Naive thymus-derived CD4-positive, alpha-beta T cell (primary cell): ENCODE measurements around the gene EFHC2. TPM values are rescaled to one million over a fixed set of nuclear protein-coding genes. Genes with fewer than 3 reads are reported as not detected.

Experiments used
- ATAC-seq: fragments of 150-1000 bp; cut with Tn5 transposase; 2 replicates; pipeline ENCODE4 v1.10.0; 2021; ENCODE audit warnings: mild to moderate bottlenecking, moderate library complexity
- CTCF ChIA-PET: fragments of 350-600 bp; sonication (Branson Sonifier 250); formaldehyde crosslinking; loops from one replicate; lab custom pipeline; 2021; ENCODE audit warnings: antibody characterized with exemption; lab: Charles Lee
- POLR2A ChIA-PET: fragments of 350-600 bp; sonication (Branson Sonifier 250); formaldehyde crosslinking; loops from one replicate; lab custom pipeline; 2021; ENCODE audit warnings: antibody characterized with exemption, inconsistent platforms; lab: Charles Lee
- DNase-seq, 9 donors: peaks; one replicate each; pipeline versions ENCODE4 v3.0.0 to v3.0.0-alpha.2; 2020 to 2022; ENCODE audit warnings: mixed read lengths in 1 of 9
- H3K27ac ChIP-seq: one replicate; pipeline ENCODE4 v1.7.0; 2013; ENCODE audit warnings: mild to moderate bottlenecking, low read depth, low read length, moderate library complexity
- H3K27me3 ChIP-seq, 2 donors: one replicate each; pipeline ENCODE4 v1.7.0; 2013; ENCODE audit warnings: low read length in 2 of 2, mild to moderate bottlenecking in 2 of 2, moderate library complexity in 2 of 2; ENCODE audit not compliant: control insufficient read depth in 2 of 2, insufficient read depth in 2 of 2
- H3K36me3 ChIP-seq, 3 experiments: 1 replicate in 2 of 3; 2 replicates in 1 of 3; pipeline ENCODE4 v1.7.0; 2013; ENCODE audit warnings: low read length in 3 of 3, mild to moderate bottlenecking in 3 of 3, moderate library complexity in 1 of 3; ENCODE audit not compliant: insufficient read depth in 3 of 3, control insufficient read depth in 2 of 3
- H3K4me1 ChIP-seq, 2 donors: one replicate each; pipeline ENCODE4 v1.7.0; 2013; ENCODE audit warnings: low read length in 2 of 2, mild to moderate bottlenecking in 2 of 2, moderate library complexity in 1 of 2; ENCODE audit not compliant: control insufficient read depth in 2 of 2, insufficient read depth in 2 of 2
- H3K4me3 ChIP-seq: 2 replicates; pipeline ENCODE4 v1.7.0; 2013; ENCODE audit warnings: mild to moderate bottlenecking, low read length
- H3K9me3 ChIP-seq, 3 experiments: 1 replicate in 2 of 3; 2 replicates in 1 of 3; pipeline ENCODE4 v1.7.0; 2013; ENCODE audit warnings: low read length in 3 of 3; ENCODE audit not compliant: control insufficient read depth in 2 of 3
- H3K27ac Mint-ChIP-seq, 9 donors: one replicate each; pipeline ENCODE4 v1.8.0; 2020 to 2022; ENCODE audit warnings: mixed read lengths in 9 of 9, mild to moderate bottlenecking in 8 of 9, moderate library complexity in 5 of 9, inconsistent platforms in 2 of 9
- H3K27me3 Mint-ChIP-seq, 5 donors: one replicate each; pipeline ENCODE4 v1.8.0; 2021 to 2022; ENCODE audit warnings: mixed read lengths in 5 of 5, mild to moderate bottlenecking in 1 of 5
- H3K36me3 Mint-ChIP-seq, 5 donors: one replicate each; pipeline ENCODE4 v1.8.0; 2020 to 2022; ENCODE audit warnings: mixed read lengths in 5 of 5, mild to moderate bottlenecking in 3 of 5, inconsistent platforms in 1 of 5
- H3K4me1 Mint-ChIP-seq, 7 donors: one replicate each; pipeline ENCODE4 v1.8.0; 2020 to 2022; ENCODE audit warnings: mixed read lengths in 7 of 7, mild to moderate bottlenecking in 3 of 7, inconsistent platforms in 1 of 7
- H3K4me3 Mint-ChIP-seq, 10 donors: one replicate each; pipeline ENCODE4 v1.8.0; 2020 to 2022; ENCODE audit warnings: mild to moderate bottlenecking in 10 of 10, mixed read lengths in 10 of 10, moderate library complexity in 6 of 10, inconsistent platforms in 2 of 10
- H3K9me3 Mint-ChIP-seq, 11 donors: one replicate each; pipeline ENCODE4 v1.8.0; 2020 to 2022; ENCODE audit warnings: mixed read lengths in 11 of 11, mild to moderate bottlenecking in 4 of 11, inconsistent platforms in 1 of 11, moderate library complexity in 1 of 11
- intact Hi-C, 2 donors: fragments of 100-400 bp; cut with micrococcal nuclease; formaldehyde crosslinking; loops; one replicate each; pipeline ENCODE4 v1.15.1; 2023
- polyA plus RNA-seq, 2 donors: library from polyadenylated mRNA; unstranded; fragments of 300-500 nt; fragmentation: Illumina TruSeq; gene quantifications; one replicate each; pipeline ENCODE4 v1.2.3, GENCODE V29; 2021
- total RNA-seq, 6 experiments: library from RNA in 5 of 6; stranded (reverse) in 5 of 6; gene quantifications; 1 replicate in 5 of 6; 2 replicates in 1 of 6; pipeline ENCODE4 v1.2.3 and lab custom pipeline; 2021 to 2026

EFHC2 gene
- total and polyA plus RNA-seq, 7 experiments from 2014 or later, result 0.31 to 3.3 (median 2.1) TPM

DNA sequence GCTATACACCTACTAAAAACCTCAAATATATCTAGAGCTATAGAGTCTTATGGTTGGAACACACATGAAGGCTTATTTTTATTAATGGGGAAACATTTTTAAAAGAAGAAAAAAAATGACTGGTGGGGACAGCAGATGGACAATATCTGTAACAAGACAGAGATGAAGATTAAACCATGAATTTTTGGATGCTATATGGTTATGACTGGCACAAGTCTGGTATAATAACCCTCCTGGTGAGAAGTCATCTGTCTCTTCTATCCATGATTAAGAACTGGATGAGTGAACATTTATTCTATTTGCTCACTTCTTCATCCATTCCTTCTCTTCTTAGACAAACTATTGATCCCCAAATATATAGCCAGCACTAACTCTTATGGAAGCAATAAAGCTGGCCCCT lies 104.4 kb downstream of the EFHC2 start:
- no peak overlapping the region for H3K4me3 ChIP-seq
- H3K4me1 Mint-ChIP-seq, result peaks cover 7 to 20% (median 9%) of the 10 kb centered on the region in 7 donors
- peaks cover 0 to 11% (median 0%) of the 10 kb centered on the region in 5 donors for H3K27me3 Mint-ChIP-seq
- H3K27me3 ChIP-seq, result no peaks in the 10 kb centered on the region
- H3K9me3 Mint-ChIP-seq, result peaks cover 0 to 6% (median 0%) of the 10 kb centered on the region in 11 donors
- intact Hi-C loops, result no loop called here
- no peak overlapping the region for H3K27ac Mint-ChIP-seq
- DNase-seq, result no peak
- H3K36me3 Mint-ChIP-seq, result peaks cover 0 to 11% (median under 1%) of the 10 kb centered on the region in 5 donors
- H3K4me1 ChIP-seq, result peaks cover 0 to 6% of the 10 kb centered on the region in 2 donors
- ChIA-PET POLR2A (no interaction called here), CTCF (no interaction called here)
- no peak for ATAC-seq
- no peak overlapping the region for H3K4me3 Mint-ChIP-seq
- H3K36me3 ChIP-seq, result no peaks in the 10 kb centered on the region
- H3K9me3 ChIP-seq, result no peaks in the 10 kb centered on the region
- no peak overlapping the region for H3K27ac ChIP-seq

DNA sequence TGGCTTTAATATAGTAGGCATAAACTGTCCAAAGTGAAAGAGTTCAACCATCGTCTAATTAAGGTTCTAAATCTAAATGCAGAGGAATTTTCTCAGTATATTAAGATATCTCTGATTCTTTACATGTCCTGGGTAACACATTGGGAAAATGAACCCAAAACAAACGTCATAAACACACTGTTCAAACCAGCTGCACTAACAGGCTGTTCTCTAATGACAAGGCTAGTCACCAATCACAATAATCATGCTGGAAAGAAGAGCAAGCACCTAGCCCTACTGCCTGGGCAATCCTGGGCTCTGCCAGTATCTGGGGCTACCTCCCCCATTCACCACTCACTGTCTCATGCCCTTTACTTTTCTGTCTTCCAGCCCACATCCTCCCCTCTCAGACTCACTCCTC lies 107.9 kb downstream of the EFHC2 start:
- Histone ChIP-seq H3K9me3 (no peaks in the 10 kb centered on the region), H3K36me3 (no peaks in the 10 kb centered on the region), H3K27me3 (no peaks in the 10 kb centered on the region), H3K4me3 (no peak overlapping the region), H3K4me1 (no peaks in the 10 kb centered on the region), H3K27ac (no peak overlapping the region)
- POLR2A ChIA-PET, result no interaction called here
- Mint-ChIP-seq H3K36me3 (peaks cover 0 to 11% (median 8%) of the 10 kb centered on the region in 5 donors), H3K4me1 (peaks cover 0 to 9% (median 0%) of the 10 kb centered on the region in 7 donors), H3K27ac (no peak overlapping the region), H3K4me3 (no peak overlapping the region), H3K27me3 (peaks cover 0 to 11% (median 0%) of the 10 kb centered on the region in 5 donors), H3K9me3 (peaks cover 0 to 6% (median 0%) of the 10 kb centered on the region in 11 donors)
- DNase-seq (no peak), ATAC-seq (no peak)
- CTCF ChIA-PET, result no interaction called here
- intact Hi-C loops, result no loop called here

DNA sequence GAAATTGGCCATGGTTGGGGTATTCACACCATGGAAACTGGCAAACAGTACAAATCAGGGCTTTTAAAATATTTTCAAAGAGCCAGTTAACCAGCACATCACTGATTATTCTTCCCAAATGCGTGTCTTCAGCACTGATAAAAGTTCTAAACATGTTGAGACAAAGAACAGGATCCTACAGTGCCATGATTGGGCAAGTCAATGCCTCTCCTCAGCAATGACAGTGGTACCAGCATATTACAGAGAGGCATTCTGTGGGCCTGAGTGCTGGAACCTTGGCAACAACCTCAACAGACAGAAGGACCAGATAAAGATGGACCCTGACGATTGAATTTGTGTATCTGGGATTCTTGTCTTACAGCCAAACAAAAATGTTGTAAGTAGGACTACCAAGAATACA lies 108.9 kb downstream of the EFHC2 start:
- intact Hi-C loops, result no loop called here
- H3K9me3 Mint-ChIP-seq, result peaks cover 0 to 6% (median 0%) of the 10 kb centered on the region in 11 donors
- Histone ChIP-seq H3K27me3 (no peaks in the 10 kb centered on the region), H3K27ac (no peak overlapping the region), H3K4me1 (no peaks in the 10 kb centered on the region), H3K9me3 (no peaks in the 10 kb centered on the region), H3K4me3 (no peak overlapping the region), H3K36me3 (no peaks in the 10 kb centered on the region)
- DNase-seq, result no peak
- no peak for ATAC-seq
- peaks cover 0 to 11% (median 8%) of the 10 kb centered on the region in 5 donors for H3K36me3 Mint-ChIP-seq
- CTCF ChIA-PET, result no interaction called here
- POLR2A ChIA-PET, result no interaction called here
- H3K27me3 Mint-ChIP-seq, result peaks cover 0 to 11% (median 0%) of the 10 kb centered on the region in 5 donors
- H3K4me1 Mint-ChIP-seq, result peaks cover 0 to 9% (median 0%) of the 10 kb centered on the region in 7 donors
- no peak overlapping the region for H3K27ac Mint-ChIP-seq
- H3K4me3 Mint-ChIP-seq, result no peak overlapping the region

- Histone ChIP-seq H3K27me3 (no peaks in the 10 kb centered on the region), H3K27ac (no peak overlapping the region), H3K9me3 (no peaks in the 10 kb centered on the region), H3K36me3 (no peaks in the 10 kb centered on the region), H3K4me1 (no peaks in the 10 kb centered on the region), H3K4me3 (no peak overlapping the region)
- Mint-ChIP-seq H3K27me3 (peaks cover 0 to 11% (median 0%) of the 10 kb centered on the region in 5 donors), H3K9me3 (peaks cover 0 to 6% (median 0%) of the 10 kb centered on the region in 11 donors), H3K4me1 (peaks cover 0 to 9% (median 2%) of the 10 kb centered on the region in 7 donors), H3K4me3 (no peak overlapping the region), H3K36me3 (peaks cover 0 to 11% (median 8%) of the 10 kb centered on the region in 5 donors), H3K27ac (no peak overlapping the region)
- ChIA-PET CTCF (no interaction called here), POLR2A (no interaction called here)
- intact Hi-C loops, result no loop called here
- no peak for DNase-seq
- ATAC-seq, result no peak
These were observed 109.4 kb downstream of the EFHC2 start for GRCh38 chrX:44234116-44234515.

GRCh38 chrX:44232081-44232480 lies 111.4 kb downstream of the EFHC2 start:
- Histone ChIP-seq H3K27ac (no peak overlapping the region), H3K4me3 (no peak overlapping the region), H3K4me1 (no peaks in the 10 kb centered on the region), H3K36me3 (no peaks in the 10 kb centered on the region), H3K9me3 (no peaks in the 10 kb centered on the region), H3K27me3 (no peaks in the 10 kb centered on the region)
- intact Hi-C loops, result no loop called here
- ChIA-PET POLR2A (no interaction called here), CTCF (no interaction called here)
- Mint-ChIP-seq H3K9me3 (no peaks in the 10 kb centered on the region), H3K27ac (no peak overlapping the region), H3K27me3 (no peaks in the 10 kb centered on the region), H3K4me3 (no peak overlapping the region), H3K4me1 (peaks cover 0 to 23% (median 5%) of the 10 kb centered on the region in 7 donors), H3K36me3 (peaks cover 0 to 11% (median 6%) of the 10 kb centered on the region in 5 donors)
- no peak for DNase-seq
- no peak for ATAC-seq

GRCh38 chrX:44228621-44229020 lies 114.9 kb downstream of the EFHC2 start:
- POLR2A ChIA-PET, result no interaction called here
- Histone ChIP-seq H3K27ac (no peak overlapping the region), H3K36me3 (no peaks in the 10 kb centered on the region), H3K4me3 (no peak overlapping the region), H3K27me3 (no peaks in the 10 kb centered on the region), H3K4me1 (no peaks in the 10 kb centered on the region), H3K9me3 (no peaks in the 10 kb centered on the region)
- Mint-ChIP-seq H3K4me3 (no peak overlapping the region), H3K9me3 (no peaks in the 10 kb centered on the region), H3K27ac (no peak overlapping the region), H3K4me1 (peaks cover 0 to 16% (median 4%) of the 10 kb centered on the region in 7 donors), H3K36me3 (peaks cover 0 to 10% (median 3%) of the 10 kb centered on the region in 5 donors), H3K27me3 (no peaks in the 10 kb centered on the region)
- CTCF ChIA-PET, result interaction anchor here (1.7 kb wide), 1 partner anchor 74 kb away, joined by 3 read pairs; no protein-coding TSS in a partner anchor
- DNase-seq, result no peak
- intact Hi-C loops, result no loop called here
- ATAC-seq, result no peak

GRCh38 chrX:44227991-44228390 lies 115.5 kb downstream of the EFHC2 start:
- ChIA-PET CTCF (no interaction called here), POLR2A (no interaction called here)
- Histone ChIP-seq H3K27me3 (no peaks in the 10 kb centered on the region), H3K9me3 (no peaks in the 10 kb centered on the region), H3K36me3 (no peaks in the 10 kb centered on the region), H3K4me1 (no peaks in the 10 kb centered on the region), H3K4me3 (no peak overlapping the region), H3K27ac (no peak overlapping the region)
- Mint-ChIP-seq H3K9me3 (peaks cover 0 to 2% (median 0%) of the 10 kb centered on the region in 11 donors), H3K27ac (peak overlapping the region in 1 of 9 donors; percentile 32), H3K27me3 (no peaks in the 10 kb centered on the region), H3K36me3 (peaks cover 0 to 10% (median 4%) of the 10 kb centered on the region in 5 donors), H3K4me1 (peaks cover 0 to 16% (median 4%) of the 10 kb centered on the region in 7 donors), H3K4me3 (no peak overlapping the region)
- intact Hi-C loops, result no loop called here
- no peak for ATAC-seq
- no peak for DNase-seq
